Esophagus (tissue), 2 donors: Measurements from ENCODE around the gene AGL. TPM values are rescaled to one million over a fixed set of nuclear protein-coding genes. Genes with fewer than 3 reads are reported as not detected.
"Not testable (repeated sequence)": the region's sequence is repeated elsewhere in the genome, so short reads cannot be mapped to it uniquely, and the experiment has no call there.

Experiments used
- H3K27ac ChIP-seq, 2 donors: one replicate each; pipeline ENCODE4 v1.5.1; 2013; ENCODE audit warnings: low read depth in 2 of 2, mild to moderate bottlenecking in 2 of 2, inconsistent platforms in 1 of 2, low read length in 1 of 2, moderate library complexity in 1 of 2
- H3K27me3 ChIP-seq, 2 donors: one replicate each; pipeline ENCODE4 v1.6.1; 2013; ENCODE audit warnings: low read length in 2 of 2, control low read depth in 1 of 2, mild to moderate bottlenecking in 1 of 2; ENCODE audit not compliant: insufficient read depth in 2 of 2, control insufficient read depth in 1 of 2
- H3K36me3 ChIP-seq, 2 donors: one replicate each; pipeline ENCODE4 v1.6.1; 2013; ENCODE audit warnings: low read length in 1 of 2; ENCODE audit not compliant: control insufficient read depth in 2 of 2, insufficient read depth in 2 of 2
- H3K4me1 ChIP-seq, 2 donors: one replicate each; pipeline ENCODE4 v1.6.1; 2013; ENCODE audit warnings: low read length in 1 of 2; ENCODE audit not compliant: control insufficient read depth in 2 of 2, insufficient read depth in 2 of 2
- H3K4me3 ChIP-seq, 2 donors: one replicate each; pipeline ENCODE4 v1.5.1; 2013; ENCODE audit warnings: low read length in 2 of 2, mild to moderate bottlenecking in 2 of 2, low read depth in 1 of 2, moderate library complexity in 1 of 2
- H3K9me3 ChIP-seq, 2 donors: one replicate each; pipeline ENCODE4 v1.6.1; 2013; ENCODE audit warnings: mild to moderate bottlenecking in 2 of 2, low read depth in 1 of 2, low read length in 1 of 2, moderate library complexity in 1 of 2; ENCODE audit not compliant: control insufficient read depth in 2 of 2, insufficient read depth in 1 of 2
- WGBS, 2 donors: extraction: QIAGEN DNeasy Blood & Tissue Kit; methylation state at CpG; one replicate each; pipeline ENCODE4 v1.1.7; 2013; 5-methylcytosine and 5-hydroxymethylcytosine counted together
- polyA plus RNA-seq, 2 donors: library from polyadenylated mRNA; stranded (reverse); fragments of 200-250 nt; gene quantifications; one replicate each; pipeline ENCODE4 v1.2.3, GENCODE V29; 2013
- donor health status: healthy with polysubstance abuse.
- donor health status: Bipolar disorder and iron deficiency.

The AGL gene
- polyA plus RNA-seq, 2 donors: 7.2 to 8.9 TPM

DNA sequence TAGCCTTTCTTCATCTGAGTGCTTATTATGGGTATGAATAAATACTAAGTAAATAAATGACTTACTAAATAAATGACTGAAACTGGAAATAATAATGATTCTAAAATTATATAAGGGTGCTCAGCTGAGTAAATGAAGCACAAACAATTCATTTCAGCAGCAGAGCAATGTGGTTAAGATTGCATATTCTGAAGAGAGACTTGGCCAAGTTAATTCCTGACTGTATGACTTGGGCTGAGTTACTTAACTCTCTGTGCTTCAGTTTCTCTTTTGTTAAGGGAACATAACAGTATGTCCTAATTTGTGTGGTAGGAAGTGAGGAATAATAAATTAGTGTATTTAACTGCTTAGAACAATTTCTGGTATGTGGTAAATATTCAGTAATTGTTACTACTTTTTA, 19.1 kb downstream of the AGL start:
- no peaks in the 10 kb centered on the region for H3K4me1 ChIP-seq
- no peak overlapping the region for H3K4me3 ChIP-seq
- H3K27ac ChIP-seq: no peak overlapping the region
- H3K36me3 ChIP-seq: peaks cover 0 to 2% of the 10 kb centered on the region in 2 donors
- no peaks in the 10 kb centered on the region for H3K27me3 ChIP-seq
- no peaks in the 10 kb centered on the region for H3K9me3 ChIP-seq

DNA sequence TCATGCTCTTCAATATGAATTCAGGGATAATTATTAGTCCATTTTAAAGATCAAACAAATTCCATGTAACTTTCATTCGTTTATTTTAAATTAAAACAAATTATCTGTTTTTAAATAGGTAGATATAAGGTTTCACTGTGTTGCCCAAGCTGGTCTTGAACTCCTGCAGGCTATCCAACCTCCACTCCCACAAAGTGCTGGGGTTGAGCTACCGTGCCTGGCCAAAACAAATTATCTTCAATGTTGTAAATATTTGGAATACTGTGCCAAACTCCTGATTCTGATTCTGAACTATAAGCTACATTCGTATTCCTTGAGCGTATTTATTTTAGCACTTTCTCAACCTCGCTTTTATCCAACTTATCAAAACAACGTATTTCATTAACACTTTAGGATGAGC, 19.6 kb downstream of the AGL start:
- Histone ChIP-seq H3K9me3 (no peaks in the 10 kb centered on the region), H3K36me3 (peaks cover 0 to 2% of the 10 kb centered on the region in 2 donors), H3K27me3 (no peaks in the 10 kb centered on the region), H3K4me1 (no peaks in the 10 kb centered on the region), H3K4me3 (no peak overlapping the region), H3K27ac (no peak overlapping the region)
- WGBS, 2 donors: 66 to 76% methylated on average over 6 of the region's 6 CpGs

DNA sequence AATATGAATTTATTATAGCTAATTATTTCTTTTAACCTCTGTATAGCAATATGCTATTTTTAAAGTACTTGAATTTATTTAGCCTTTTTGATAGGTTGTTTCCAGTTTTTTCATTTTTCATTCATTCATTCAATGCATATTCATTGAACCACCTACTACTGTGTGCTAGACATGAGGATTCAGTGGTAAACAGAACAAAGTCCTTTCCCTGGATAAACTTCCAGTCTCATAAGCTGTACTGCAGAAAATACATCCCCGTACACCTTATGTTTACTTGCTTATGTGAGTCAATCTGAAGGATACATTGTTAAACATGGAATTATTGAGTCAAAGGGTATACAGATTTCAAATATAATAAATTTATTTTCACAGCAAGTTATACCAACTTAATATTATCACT, 21.9 kb downstream of the AGL start:
- H3K4me1 ChIP-seq: no peaks in the 10 kb centered on the region
- no peak overlapping the region for H3K27ac ChIP-seq
- H3K36me3 ChIP-seq: no peaks in the 10 kb centered on the region
- no peaks in the 10 kb centered on the region for H3K27me3 ChIP-seq
- WGBS, 2 donors: 90 to 96% methylated on average over 1 of the region's 1 CpG
- no peak overlapping the region for H3K4me3 ChIP-seq
- H3K9me3 ChIP-seq: no peaks in the 10 kb centered on the region

GRCh38 chr1:99877568-99877967, 27.4 kb downstream of the AGL start:
- H3K4me1 ChIP-seq: no peaks in the 10 kb centered on the region
- H3K27me3 ChIP-seq: no peaks in the 10 kb centered on the region
- H3K36me3 ChIP-seq: no peaks in the 10 kb centered on the region
- no peak overlapping the region for H3K4me3 ChIP-seq
- 71 to 95% methylated on average over 3 of the region's 3 CpGs for WGBS, 2 donors
- H3K27ac ChIP-seq: no peak overlapping the region
- no peaks in the 10 kb centered on the region for H3K9me3 ChIP-seq

DNA sequence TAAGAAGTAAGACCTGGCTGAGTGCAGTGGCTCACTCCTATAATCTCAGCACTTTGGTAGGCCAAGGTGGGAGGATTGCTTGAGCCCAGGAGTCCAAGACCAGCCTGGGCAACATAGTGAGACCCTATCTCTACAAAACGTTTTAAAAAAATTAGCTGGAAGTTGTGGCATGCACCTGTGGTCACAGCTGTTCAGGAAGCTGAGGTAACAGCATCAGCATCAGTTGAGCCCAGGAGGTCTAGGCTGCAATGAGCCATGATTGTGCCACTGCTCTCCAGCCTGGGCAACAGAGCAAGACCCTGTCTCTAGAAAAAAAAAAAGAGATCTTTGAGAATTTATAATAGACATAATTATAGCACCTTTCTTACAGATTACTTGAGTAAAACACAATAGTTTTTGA, 36.0 kb downstream of the AGL start:
- Histone ChIP-seq H3K36me3 (no peaks in the 10 kb centered on the region), H3K9me3 (no peaks in the 10 kb centered on the region), H3K4me3 (no peak overlapping the region), H3K27ac (no peak overlapping the region), H3K4me1 (no peaks in the 10 kb centered on the region), H3K27me3 (no peaks in the 10 kb centered on the region)
- 65 to 68% methylated on average over 1 of the region's 1 CpG for WGBS, 2 donors

DNA sequence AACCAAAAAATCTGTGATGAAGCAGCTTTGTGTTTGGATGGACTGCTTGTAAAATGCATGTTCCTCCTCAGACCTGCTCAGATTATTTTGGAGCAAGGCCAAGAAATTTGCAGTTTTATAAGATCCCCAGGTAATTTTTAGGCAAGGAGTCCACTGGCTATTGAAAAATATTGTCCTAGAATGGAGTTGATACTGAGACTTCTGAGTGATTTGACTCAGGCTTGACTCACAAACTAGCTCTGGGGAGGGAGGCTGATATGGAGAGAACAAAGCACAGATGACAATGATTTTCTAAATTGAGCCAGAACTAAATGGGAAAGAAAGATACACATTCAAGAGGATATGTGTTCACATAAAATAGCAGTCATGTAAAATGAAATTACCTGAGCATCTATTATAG, 36.7 kb downstream of the AGL start:
- Histone ChIP-seq H3K36me3 (no peaks in the 10 kb centered on the region), H3K27ac (no peak overlapping the region), H3K4me3 (no peak overlapping the region), H3K27me3 (no peaks in the 10 kb centered on the region), H3K9me3 (no peaks in the 10 kb centered on the region), H3K4me1 (no peaks in the 10 kb centered on the region)

GRCh38 chr1:99887890-99888289, 37.7 kb downstream of the AGL start:
- Histone ChIP-seq H3K36me3 (no peaks in the 10 kb centered on the region), H3K27me3 (no peaks in the 10 kb centered on the region), H3K4me1 (no peaks in the 10 kb centered on the region), H3K4me3 (no peak overlapping the region), H3K9me3 (no peaks in the 10 kb centered on the region), H3K27ac (no peak overlapping the region)
- WGBS, 2 donors: 96 to 100% methylated on average over 2 of the region's 2 CpGs

DNA sequence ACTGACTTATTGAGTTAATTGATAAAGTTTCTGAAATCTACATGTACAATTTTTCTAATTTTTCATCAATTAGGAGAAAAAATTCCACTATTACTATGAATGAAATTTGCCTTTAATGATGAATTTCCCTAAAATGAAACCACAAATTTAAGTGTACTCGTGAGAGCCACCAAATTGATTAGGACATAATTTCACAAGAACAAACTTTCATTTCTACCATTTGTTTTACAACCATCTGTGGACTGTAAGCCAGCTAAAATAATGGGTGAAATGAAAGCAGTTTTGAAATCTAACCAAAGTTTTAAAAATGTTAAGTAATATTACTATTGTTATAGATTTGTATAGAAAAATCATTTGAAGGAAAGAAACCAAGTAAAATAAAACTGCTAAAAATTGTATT, 41.8 kb downstream of the AGL start:
- Histone ChIP-seq H3K4me3 (no peak overlapping the region), H3K36me3 (no peaks in the 10 kb centered on the region), H3K27ac (no peak overlapping the region), H3K4me1 (no peaks in the 10 kb centered on the region), H3K27me3 (no peaks in the 10 kb centered on the region), H3K9me3 (no peaks in the 10 kb centered on the region)
- WGBS, 2 donors: 81 to 83% methylated on average over 1 of the region's 1 CpG

GRCh38 chr1:99903278-99903677, 53.1 kb downstream of the AGL start:
- not testable (repeated sequence) for H3K27ac ChIP-seq, H3K27me3 ChIP-seq, H3K4me1 ChIP-seq, H3K9me3 ChIP-seq, H3K36me3 ChIP-seq, H3K4me3 ChIP-seq
- 96 to 97% methylated on average over 4 of the region's 4 CpGs for WGBS, 2 donors

GRCh38 chr1:99906535-99906934, 56.4 kb downstream of the AGL start:
- Histone ChIP-seq H3K4me1 (no peaks in the 10 kb centered on the region), H3K27ac (no peak overlapping the region), H3K9me3 (no peaks in the 10 kb centered on the region), H3K27me3 (no peaks in the 10 kb centered on the region), H3K4me3 (no peak overlapping the region), H3K36me3 (peaks cover 3 to 4% of the 10 kb centered on the region in 2 donors)
